Non-pigmented ciliary epithelial cell (primary cell): ENCODE measurements around the gene UTP18.
A peak's percentile ranks its signal among the peaks of the same experiment; 100 is the strongest.
"Not testable (repeated sequence)": the region's sequence is repeated elsewhere in the genome, so short reads cannot be mapped to it uniquely, and the experiment has no call there.

Experiments
- DNase-seq: peaks from one replicate; pipeline ENCODE4 v3.0.0-alpha.2; 2010; ENCODE audit warnings: low read depth

Gene UTP18

GRCh38 chr17:51260237-51261023, at the start of gene UTP18:
Gene UTP18, plus strand, starts transcription at chr17:51260546. Its CDS starts 39 bp downstream, at chr17:51260585.
- peak; percentile 90 for DNase-seq

GRCh38 chr17:51214920-51215319, 45.4 kb upstream of the UTP18 start:
- no peak for DNase-seq

DNA sequence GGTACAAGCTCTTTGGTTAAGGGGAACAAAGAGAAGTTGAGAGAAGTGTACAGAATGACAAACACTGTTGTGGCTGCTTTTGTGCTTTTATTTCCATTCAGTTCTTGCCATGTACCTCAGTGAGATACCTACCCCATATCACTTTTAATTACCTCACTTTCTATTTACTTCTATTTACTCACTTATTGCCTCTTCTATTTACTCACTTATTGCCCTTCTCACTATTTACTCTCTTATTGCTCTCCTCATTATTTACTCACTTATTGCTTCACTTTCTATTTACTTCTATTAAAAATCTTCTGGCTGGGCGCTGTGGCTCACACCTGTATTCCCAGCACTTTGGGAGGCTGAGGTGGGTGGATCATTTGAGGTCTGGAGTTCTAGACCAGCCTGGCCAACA, 42.4 kb upstream of the UTP18 start:
- no peak for DNase-seq

- no peak for DNase-seq
These were observed 39.0 kb upstream of the UTP18 start for GRCh38 chr17:51221322-51221721.

- DNase-seq: no peak
These were observed 35.7 kb upstream of the UTP18 start for GRCh38 chr17:51224402-51225262.

- DNase-seq: not testable (repeated sequence)
These were observed 34.8 kb upstream of the UTP18 start for GRCh38 chr17:51225523-51225922.

DNA sequence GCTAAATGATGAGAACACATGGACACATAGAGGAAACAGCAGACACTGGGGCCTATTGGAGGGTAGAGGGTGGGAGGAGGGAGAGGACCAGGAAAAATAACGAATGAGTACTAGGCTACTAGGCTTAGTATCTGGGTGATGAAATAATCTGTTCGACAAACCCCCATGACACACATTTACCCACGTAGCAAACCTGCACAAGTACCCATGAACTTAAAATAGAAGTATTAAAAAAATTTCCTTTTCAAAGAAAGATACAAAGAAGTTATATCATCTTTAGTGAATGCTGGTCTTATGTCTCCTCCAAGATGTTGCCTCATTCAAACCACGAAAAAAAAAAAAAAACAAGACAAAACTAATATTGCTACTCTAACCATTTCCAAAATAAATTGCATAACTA, 32.2 kb upstream of the UTP18 start:
- peak; percentile 38 for DNase-seq

DNA sequence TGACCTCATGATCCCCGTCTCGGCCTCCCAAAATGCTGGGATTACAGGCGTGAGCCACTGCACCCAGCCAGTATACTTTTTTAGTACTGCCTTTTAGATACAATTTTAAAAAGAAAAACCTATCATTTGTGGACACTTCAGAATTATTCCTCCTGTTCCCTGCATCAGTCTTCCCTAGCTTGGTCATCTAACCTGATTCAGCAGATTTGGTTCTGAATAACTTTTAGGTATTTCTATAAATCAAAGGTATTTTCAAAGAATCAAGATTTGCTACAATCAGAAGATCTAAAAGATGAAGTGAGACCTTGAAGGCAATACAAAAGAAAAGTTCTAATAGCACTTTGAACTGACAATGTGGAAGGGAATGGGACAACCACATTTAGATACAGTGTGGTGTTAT, 30.5 kb upstream of the UTP18 start:
- DNase-seq: no peak

DNA sequence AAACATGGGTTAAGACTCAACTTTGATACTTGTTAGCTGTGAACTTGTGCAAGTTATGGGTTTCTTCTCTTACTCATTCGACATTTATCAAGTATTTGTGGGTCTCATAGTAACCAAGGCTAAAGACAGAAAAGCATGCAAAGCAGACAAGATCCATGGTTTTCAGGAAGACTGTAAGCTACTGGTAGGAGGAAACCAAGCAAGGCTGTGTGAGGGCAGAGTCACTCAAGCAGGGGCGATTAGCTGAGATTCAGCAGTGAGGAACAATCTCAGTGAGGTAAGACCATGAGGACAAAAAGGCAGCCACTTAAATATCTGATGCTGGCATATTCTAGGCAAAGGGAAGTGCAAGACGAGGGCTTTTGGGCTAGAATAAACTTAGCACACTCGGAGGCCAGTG, 30.0 kb upstream of the UTP18 start:
- DNase-seq: no peak

DNA sequence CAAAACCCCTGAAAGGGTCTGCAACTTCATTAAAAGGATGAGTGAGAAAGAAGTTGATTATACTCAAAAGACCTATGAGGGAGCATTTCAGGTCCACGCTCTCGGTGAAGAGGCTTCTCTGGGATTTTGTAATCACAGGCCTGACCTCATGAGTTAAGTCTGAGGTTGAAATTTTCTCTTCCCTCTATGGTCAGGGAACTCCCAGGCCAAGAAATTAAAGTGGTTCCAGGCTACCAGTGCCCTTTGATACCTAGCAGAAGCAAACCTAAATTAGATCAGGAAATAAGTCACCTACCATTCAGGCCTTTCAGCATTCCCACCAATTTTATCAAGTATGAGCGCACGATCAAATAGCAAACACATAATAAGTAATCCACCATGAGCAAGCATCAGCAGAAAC, 28.3 kb upstream of the UTP18 start:
- no peak for DNase-seq

- no peak for DNase-seq
These were observed 26.2 kb upstream of the UTP18 start for GRCh38 chr17:51234162-51234561.

GRCh38 chr17:51238255-51238887, 22.0 kb upstream of the UTP18 start:
- DNase-seq: no peak

DNA sequence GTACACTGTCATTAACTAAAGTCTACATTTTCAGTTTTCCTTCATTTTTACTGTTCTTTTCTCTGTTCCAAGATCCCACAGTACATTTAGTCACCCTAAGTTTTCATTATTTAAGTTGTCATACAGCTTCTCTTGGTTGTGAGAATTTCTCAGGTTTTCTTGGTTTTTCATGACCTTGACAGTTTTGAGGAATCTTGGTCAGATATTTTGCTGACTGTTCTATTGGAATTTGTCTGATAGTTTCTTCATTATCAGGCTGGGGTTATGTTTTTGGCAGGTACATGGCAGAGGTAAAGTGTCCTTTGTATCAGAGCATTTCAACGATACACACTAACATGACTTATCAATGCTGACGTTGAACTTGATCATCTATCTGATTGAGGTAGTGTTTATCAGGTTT, 20.1 kb upstream of the UTP18 start:
- no peak for DNase-seq

GRCh38 chr17:51244041-51244440, 16.3 kb upstream of the UTP18 start:
- no peak for DNase-seq

DNA sequence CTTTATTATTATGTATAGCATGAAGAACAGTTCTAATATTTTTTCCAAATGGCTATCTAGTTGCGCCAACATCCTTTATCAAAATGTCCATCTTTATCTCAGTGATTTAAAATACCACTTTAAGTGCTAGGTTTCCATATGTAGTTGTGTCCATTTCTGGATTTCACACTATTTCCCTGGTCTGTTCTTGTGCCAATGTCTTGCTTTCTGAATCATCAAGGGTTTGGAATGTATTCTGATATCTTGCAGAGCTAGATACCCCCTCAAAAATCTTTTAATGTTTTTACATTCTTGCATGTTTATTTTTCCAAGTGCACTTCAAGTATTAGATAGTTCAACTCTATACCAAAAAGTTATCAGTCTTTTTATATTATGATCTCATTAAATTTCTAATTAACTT, 14.8 kb upstream of the UTP18 start:
- DNase-seq: no peak

GRCh38 chr17:51250314-51250840, 10.0 kb upstream of the UTP18 start:
- DNase-seq: no peak

DNA sequence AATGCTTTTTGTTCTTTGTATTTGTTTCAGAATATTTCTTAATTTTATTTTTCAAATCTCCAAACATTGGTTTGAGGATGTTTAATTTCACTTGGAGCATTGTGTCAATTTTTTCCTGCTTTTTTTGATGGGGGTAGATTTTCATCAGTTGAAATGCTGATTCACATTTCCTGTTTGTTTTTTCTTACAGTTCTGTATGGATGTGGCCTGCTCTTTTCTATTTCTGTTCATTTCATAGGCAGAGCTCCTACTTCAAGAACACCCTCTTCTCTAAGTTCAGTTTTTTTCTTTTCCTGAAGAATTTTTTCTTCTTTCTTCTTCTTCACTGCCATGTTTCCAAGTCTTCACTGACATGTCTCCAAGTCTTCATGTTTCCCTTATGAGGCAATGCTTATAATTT, 9.3 kb upstream of the UTP18 start:
- DNase-seq: no peak

DNA sequence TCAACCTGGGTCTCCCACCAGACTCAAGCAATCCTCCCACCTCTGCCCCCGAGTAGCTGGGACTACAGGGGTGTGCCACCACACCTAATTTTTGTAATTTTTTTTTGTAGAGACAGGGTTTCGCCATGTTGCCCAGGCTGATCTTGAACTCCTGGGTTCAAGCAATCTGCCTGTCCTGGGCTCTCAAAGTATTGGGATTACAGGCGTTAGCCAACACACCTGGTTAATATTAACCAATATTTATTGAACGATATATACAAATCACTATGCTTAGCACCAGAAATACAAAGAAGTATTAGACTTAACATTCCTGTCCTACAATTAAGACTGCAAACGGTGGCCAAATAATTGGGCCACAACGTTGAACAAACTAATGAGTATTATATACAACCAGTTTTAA, 4.7 kb upstream of the UTP18 start:
- no peak for DNase-seq

- no peak for DNase-seq
These were observed 4.2 kb upstream of the UTP18 start for GRCh38 chr17:51256101-51256500.

GRCh38 chr17:51257150-51258081, 2.9 kb upstream of the UTP18 start:
- no peak for DNase-seq

DNA sequence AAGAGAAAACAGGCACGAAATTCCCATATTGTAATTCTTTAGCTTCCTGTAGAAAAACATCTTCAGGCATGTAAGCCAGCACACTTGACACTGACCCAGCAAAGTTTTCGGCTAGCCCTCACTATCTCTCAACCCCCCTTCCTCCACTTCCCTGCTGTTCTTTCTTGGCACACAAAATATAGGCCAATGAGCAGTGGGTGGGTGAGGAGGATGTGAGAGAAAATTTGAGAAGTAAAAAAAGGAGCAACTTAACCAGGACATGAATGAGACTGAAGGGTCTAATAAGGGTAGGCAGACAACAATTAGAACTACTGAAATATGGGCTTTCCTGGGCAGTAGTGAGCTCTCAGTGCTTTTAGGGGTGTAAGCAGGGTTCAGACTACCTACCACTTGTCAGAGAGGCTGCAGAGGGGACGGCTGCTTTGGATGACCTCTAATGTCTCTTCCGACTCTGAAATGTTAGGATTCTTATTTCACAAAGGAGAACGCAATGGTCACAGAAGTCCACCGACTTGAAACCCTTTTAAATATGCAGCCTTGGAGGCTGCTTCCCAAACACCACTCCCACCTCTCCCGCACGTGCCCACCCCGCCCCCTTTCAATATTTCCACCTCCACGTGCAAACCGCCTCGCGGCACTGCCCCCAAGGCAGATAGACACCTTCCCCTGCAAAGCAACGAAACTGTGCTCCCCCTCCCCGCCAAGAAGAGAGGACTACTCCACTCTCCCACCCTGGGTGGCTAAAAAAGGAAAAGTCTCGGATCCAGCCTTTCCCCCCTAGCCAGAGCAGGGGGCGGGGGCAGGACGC, 1.4 kb upstream of the UTP18 start:
- DNase-seq: no peak
